Stimulated activated CD8-positive, alpha-beta memory T cell treated with anti-CD3 and anti-CD28 coated beads, Interleukin-15, amount 100 ng/mL, for 4 hours (primary cell): ENCODE results near the gene PADI4.

Source experiments
- DNase-seq, 2 donors: peaks; one replicate each; pipeline ENCODE4 v3.0.0-alpha.2; 2020; ENCODE audit warnings: low read depth in 2 of 2

Gene PADI4

DNA sequence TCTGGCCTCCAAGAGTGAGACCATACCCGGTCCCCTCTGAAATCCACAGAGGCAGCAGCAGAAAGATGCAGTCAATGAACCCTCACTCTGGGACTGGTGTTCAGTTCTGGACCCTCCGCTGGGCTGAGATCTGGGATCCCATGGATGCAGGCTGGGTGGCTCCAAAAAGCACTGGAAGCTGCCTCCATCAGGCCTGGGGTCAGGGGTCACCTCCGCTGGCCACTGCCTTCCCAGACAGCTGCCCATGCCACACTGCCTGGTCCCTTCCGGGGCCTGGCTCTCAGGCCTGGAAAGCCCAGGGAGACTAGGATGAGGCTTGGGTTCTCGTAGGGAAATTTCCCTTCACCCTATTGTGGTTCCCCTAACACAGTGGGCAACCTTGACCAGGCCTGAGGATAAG lies 21.4 kb upstream of the PADI4 start:
- DNase-seq: no peak

DNA sequence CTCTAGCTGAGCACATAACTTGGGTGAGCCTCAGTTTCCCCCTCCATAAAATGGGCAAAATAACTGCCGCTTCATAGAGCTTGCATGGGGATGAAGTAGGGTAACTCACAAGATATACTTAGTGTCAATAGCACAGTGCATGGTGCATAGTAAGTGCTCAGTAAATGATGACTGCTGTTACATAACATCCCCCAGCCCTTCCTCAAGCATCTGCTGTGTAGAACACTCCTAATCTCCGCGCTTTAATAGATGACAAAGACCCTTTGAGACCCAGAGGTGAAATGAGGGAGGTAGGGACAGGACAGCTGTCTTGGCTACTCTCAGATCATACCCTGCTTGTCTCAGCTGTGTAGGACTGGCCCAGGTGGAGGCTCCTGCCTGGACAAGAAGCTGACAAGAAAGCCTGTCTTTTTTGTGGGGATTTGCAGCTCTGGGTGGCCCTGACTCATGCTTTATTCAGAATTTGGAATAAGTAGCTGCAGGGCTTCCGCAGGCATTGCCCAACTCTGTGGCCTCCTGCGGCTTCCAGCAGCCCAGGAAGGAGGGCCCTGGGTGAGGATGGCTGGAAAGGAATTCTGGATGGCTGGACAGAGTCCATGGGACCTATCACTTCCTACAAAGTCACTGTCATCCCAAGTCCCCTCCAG lies 20.7 kb upstream of the PADI4 start:
- DNase-seq: no peak

DNA sequence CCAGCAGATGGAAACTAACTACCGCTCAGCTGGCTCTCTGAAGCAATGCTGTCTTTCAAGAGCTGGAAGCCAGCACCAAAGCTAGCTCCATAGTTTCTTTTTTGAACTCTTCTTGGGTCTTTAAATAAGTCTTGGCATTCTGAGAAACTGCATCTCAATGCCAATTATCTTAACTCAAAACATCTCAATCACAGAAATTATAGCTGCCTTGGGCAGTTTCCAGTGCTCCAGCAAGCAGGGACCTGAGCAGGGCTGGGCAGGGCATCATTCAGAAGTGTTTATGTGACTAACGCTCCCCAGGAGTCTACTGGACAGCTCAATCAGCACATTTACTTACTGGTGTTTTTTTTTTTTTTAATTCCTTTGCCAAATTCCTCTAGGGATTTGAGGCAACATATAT lies 18.3 kb upstream of the PADI4 start:
- no peak for DNase-seq

DNA sequence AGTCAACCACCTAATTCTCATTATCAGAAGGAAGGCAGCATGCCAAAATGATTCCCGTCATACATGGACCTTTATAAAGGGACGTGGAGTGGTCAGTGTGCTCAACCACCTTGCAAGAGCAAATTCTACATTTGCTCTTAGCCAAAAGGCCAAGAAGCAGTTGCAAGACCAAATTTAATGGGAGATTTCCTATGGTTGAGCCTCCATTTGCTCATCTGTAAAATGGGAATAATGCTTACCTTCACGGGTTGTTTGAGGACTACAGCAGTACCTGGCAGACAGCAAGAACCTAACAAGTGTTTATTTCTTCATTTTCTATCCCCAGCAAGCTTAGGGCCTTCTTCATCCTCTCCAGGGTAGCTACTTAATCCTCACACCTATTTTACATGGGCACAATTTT lies 17.4 kb upstream of the PADI4 start:
- no peak for DNase-seq

DNA sequence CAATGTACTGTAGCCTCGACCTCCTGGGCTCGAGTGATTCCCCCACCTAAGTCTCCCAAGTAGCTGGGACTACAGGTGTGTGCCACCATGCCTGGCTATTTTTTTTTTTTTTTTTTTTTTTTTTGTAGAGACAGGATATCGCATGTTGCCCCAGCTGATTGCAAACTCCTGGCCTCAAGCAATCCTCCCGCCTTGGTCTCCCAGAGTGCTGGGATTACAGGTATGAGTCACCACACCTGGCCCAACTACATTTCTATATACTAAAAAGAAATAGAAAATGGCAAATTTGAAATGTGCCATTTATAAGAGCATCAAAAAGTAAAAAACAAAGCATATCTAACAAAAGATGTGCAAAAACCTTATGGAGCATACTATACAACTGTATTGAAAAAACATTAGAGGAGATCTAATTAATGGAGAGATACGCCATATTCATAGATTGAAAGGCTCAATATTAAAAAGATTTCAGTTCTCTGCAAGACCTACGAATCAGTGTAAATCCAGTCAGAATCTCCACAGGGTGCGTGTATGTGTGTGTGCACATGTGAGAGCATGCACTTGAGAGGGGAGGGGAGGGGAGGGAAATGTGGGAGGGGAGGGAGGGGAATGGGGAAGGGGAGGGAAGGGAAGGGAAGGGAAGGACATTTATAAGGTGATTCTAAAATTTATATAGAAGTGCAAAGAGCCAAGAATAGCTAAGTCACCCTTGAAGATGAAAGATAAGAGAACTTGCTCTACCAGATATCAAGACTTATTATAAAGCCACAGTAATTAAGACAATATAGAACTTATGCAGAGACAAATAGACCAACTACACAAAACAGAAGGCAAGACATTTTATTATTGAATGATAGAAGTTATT lies 15.5 kb upstream of the PADI4 start:
- DNase-seq: no peak

DNA sequence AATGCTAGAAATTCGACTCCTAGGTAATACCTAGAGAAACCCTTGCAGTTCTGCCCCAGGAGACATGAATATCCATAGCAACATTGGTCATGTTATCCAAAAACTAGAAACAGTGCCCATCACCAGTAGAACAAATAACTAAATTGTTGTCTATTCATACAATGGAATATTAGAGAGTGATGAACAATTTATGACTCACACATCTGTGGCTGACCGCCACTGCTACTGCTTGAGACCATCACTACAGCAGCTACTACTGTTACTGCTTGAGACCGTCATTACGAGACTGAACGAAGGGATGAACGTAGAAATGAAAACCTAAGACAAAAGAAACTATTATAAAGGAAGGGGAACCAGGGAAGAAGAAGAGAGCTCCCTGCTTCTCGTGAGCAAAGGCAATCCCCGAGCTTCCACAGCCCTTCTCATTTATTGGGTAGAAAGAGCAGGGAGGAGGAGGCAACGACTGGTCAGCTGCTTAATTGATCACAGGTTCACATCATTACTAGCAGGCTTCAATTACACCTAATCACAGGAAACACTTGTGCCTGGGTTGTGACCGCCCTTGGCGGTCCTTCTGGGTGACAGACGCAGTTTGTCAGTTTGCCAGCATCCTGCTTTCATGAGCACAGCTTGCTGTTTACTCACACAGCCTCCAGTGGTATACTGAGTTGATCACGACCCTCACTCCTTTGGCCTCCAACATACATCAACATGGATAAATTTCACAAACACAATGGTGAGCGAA lies 14.1 kb upstream of the PADI4 start:
- DNase-seq: no peak

DNA sequence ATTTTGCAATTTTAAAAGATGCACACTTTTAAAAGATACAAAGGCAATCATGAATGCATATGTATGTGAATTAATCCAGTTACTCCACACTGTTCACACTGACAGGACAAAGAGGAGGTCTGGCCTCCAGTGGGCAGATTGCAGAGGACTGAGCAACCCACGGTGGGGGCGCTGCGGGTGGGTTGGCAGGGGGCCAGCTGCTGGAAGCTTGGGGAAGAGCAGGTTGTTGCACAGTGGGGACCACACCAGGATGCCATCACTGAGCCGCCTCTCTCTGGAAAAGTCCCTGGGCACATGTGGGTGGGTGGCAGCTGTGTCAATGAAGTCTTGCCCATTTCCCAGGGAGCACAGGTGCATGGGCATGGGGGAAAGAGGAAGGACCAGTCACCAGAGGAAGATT lies 12.7 kb upstream of the PADI4 start:
- no peak for DNase-seq

DNA sequence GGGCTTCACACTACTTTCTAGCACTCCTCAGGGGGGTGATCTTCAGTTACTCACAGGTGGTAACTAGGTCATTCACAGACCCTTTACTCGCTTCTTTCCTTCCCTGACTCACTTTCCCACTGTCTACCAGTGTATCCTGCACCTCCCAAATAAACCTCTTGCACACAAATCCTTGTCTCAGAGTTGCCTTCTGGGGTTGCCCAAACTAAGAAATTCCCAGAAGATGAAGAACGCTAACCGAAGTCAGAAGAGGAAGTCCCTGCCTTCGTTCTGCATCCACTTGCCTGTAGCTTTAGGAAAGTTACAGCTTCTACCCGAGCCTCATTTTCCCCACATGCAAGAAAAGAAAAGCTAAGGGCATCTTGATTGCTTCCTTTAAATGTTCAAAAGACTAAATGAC lies 11.9 kb upstream of the PADI4 start:
- no peak for DNase-seq

DNA sequence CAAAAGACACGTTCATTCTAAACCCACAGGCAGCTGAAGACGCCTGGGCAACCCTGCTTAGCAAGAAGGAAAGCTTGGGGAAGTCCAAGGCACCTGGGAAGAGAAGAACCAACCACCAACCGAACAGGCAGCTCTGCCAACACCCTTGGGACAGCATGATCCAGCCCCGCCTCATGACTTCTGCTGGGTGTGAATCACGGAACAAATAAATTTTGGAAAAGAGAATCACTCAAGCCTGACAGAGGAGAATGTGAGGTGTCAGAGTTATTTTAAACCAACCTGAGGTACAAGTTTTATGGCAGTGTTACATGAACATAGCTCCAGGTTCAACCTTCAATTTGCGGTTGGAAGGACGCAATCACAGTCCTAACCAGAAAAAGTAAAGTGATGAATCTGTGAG lies 10.0 kb upstream of the PADI4 start:
- DNase-seq: no peak

DNA sequence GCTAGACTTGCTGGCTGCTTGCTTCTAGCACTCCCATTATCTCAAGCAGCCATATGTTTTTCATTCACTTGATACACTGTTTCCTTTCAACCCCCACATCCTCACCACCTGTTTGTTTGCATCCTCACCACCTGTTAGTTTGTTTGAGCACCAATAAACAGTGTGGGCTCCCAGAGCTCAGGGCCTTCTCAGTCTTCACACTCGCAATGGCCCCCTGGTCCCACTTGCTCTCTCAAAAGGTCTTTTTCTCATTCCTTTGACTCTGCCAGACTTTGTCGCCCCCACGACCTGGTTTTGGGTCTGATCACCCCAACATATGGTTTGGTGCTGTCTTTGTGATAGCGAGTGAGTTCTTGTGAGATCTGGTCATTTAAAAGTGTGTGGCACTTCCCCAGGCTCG lies 6.2 kb upstream of the PADI4 start:
- DNase-seq: no peak

DNA sequence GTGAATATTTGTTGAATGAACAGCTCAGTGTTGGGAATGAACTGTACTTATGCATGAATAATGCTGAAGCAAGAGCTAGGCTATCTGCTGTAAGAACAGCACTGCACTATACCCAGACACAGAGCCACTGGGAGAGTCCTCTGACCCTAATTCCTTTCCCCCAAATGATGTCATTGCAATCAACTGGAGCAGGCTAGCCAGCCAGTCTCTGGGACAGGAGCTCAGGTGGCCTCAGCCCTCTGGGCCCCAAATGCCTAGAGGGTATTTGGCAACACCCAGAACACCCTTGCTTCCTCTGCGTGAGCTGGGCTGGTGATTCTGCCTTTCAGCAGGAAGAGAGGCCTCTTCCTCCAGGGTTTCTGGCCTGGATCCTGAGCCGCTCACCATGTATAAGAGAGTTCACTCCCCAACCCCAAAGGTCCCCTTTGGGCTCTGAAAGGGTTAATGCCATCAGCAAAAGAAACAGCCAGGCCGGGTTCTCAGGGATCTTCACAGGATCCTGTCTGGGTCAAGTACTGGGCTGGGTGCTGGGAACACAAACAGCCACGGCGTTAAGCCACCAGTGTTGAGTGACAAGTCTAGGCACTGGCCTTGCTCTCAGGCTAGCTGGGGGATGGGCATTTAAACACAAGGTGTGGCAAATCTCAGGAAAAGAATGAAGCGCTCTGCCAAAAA lies 3.7 kb upstream of the PADI4 start:
- no peak for DNase-seq

DNA sequence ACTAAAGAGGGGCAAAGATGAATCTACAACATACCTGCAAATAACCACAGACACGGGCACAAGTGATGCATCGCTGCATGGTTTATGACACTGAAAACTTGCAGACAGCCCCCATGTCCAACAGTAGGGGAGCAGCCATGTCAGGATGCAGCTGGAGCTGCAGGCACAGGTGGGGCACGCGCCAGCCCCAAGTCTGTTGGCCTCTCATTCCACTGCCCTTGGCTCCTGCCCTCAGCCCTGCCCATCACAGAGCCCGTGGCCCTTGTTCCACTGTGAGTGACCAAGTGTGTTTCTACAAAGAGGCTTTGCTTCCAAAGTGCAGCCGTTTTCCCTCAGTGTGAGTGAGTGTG lies 3.2 kb upstream of the PADI4 start:
- no peak for DNase-seq

DNA sequence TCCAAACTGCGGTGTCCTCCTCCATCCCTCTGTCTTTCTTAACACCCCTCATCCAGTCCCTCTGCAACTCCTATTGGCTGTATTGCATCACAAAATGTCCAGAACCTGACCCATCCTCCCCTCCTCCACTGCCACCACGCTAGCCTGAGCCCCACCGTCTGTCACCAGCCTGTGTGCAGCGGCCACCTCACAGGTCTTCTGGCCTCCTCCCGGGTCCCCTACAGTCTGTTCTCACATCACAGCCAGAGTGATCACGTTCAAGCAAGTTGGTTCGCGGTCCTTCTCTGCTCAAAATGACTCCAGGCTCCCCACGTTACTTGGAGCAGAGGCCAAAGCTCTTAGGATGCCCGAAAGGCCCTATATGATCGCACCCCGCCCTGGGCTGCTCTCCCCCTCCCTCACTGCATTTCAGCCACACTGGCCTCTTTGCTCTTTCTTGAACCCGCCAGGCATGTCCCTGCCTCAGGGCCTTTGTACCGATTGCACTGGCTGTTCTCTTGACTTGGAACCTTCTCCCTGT lies 2.4 kb upstream of the PADI4 start:
- no peak for DNase-seq

DNA sequence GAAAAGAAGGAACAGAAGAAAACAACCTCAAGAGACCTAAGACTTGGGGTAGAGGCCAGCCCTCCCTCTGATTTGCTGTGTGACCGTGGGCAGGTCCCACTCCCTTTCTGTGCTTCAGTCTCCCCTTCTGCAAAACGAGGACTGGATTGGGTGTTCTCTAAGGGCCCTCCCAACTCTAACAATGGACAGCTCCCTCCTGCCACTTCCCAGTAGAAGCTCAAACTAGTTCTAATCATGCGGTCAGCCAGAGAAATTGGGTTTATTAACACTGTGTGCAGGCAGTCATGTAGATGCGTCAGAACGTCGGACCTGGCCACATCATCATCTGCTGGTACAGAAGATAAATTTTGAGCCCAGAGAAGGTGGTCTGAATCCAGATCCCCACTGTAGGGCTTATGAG lies 1.6 kb upstream of the PADI4 start:
- DNase-seq: no peak

DNA sequence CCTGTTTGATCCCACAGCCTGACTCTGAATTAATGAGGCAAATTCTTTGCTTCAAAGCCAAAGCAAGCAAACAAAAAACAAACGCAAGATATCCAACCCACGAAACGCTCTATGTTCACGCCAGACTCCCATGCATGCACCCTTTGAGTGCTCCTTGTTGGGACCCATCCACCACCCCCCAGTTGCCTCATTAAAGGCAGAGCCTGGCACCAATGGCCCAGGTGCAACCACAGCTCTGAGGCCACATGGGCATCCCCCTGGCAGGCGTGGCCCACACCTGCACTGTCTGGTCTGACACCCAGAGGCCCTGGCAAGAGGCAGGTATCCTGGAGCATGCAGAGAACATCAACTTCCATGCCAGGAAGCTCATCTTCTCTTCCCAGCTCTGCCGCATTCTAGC lies 1.1 kb upstream of the PADI4 start:
- DNase-seq: no peak

DNA sequence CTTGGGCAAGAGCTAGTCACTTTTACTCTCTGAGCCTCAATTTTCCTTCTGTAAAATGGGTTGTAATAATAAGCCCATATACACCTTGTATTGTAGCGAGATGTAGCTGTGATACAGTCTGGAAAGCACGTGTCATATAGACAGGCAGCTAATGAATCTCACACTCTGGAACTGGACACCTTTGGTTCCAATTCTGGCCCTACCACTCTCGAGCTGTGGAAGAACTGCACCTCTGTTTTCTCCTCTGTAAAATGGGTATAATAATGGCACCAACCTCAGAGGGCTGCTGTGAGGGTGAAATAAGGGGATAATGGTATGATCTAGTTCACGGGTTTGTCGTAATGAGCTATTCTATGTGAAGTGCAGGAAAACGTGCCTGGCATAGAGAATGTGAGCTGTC lies 668 bp upstream of the PADI4 start:
- DNase-seq: no peak

DNA sequence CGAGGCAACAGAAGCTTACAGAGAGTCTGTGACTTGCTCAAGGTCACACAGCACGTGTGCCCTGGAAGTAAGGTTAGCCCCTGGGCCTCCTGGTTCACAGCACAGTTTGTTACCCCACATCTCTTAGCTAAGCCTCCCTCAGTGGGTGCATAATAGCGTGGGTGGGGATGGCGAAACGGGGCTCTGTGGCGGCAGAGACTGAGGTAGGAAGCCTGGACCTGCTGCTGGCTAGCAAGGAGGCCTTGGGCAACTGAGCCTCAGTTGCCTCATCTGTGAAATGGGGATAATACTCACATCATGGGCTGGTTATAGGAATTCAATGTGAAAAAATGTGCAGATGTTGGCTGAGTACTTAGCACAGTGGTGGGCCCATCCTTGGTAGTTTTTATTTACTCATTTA lies 596 bp downstream of the PADI4 start:
- DNase-seq: no peak

DNA sequence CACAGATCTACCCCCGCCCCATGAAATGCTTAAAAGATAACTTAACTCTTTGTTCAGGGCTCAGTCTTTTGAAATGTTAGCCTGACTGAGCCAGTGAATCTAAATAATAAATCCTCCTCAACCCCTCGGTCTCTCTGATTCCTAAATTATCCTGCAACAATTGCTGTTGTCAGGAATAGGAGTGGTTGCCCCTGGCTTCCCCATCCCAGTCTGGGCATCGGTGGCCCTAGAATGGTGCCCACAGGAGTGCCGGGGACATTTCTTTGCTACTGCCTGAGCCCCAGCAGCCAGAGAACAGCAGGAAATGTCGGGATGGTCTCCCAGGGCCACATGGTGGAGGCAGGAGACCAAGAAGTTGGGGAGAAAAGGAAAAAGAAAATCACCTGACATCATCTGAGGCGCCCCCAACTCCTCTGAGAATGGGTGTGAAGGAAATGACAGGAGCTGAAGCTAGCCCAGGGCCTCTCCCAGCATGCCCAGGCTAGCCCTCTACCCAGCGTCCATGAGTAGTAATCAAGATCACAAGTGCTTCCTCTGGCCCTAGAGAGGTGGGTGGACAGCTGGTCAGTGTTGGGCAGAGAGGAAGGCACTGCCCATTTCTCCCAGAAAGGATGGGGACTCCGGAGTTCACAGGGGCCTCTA lies 1.6 kb downstream of the PADI4 start:
- no peak for DNase-seq

DNA sequence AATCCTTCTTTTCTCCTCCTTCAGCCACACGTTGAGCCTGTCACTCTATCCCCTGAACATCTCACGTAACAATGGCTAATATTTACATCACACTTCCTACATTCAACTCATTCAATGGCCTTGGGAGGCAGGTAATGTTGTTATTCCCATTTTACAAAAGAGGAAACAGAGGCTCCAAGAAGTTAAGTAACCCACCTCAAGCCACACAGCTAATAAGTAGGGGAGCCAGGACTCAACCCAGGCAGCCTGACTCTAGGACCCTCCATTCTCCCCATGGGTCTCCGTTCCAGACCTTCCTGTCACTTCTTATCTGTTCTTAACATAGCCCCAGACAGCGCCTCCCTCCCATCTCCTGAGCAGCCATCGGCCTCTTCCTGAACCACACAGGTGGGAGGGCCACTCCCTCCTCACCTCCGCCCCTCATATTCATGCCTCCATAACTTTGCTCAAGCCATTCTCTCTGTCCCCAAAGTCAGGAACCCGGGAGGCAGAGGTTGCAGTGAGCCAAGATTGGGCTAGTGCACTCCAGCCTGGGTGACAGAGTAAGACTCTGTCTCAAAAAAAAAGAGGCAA lies 2.2 kb downstream of the PADI4 start:
- DNase-seq: no peak

DNA sequence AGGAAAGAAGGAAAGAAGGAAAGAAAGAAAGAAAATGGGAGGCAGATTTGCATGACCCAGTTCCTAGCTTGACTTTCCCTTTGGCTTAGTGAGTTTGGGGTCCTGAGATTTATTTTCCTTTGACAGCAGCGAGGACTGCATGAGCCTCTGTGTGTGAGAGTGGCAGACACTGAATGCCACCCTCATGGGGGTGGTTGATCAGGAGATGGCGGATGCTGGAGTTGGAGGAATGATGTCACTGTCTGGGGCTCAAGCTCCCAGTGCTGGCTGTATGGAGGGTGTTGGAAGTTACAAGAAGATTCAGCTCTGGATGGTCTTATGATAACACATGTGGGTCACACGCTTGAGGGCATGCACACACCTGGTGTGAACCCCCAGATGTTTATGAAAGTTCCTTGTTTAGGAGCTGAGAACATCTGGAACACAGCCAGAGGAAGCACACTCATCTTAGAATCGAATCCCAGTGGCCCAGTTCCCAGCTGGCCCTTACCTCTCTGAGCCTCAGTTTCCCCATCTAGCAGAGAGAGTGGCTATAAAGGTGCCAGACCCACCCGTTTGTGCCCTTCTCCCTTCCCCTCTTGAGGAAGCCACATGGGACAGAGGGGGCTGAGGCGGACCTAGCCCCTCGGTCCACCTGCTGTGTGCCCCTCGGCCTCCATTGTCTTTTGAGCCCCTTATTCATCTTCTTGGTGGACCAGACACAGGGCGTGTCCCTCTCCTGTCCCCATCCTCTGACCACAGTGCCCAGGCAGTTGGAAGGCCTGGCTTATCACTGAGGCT lies 5.7 kb downstream of the PADI4 start:
- DNase-seq: no peak
